H9 (cell line): ENCODE results near the gene DHX40. TPM values are rescaled to one million over a fixed set of nuclear protein-coding genes. Genes with fewer than 3 reads are reported as not detected.

ENCODE experiments used
- DNase-seq: peaks from one replicate; pipeline ENCODE4 v3.0.0-alpha.2; 2017
- H2AFZ ChIP-seq: one replicate; pipeline ENCODE4 v1.6.1; 2013; ENCODE audit warnings: mild to moderate bottlenecking, low read length, control low read depth, moderate library complexity
- H2AK5ac ChIP-seq: 2 replicates; pipeline ENCODE4 v1.6.1; 2013; ENCODE audit warnings: low read length, control low read depth, mixed read lengths; ENCODE audit not compliant: insufficient read length
- H2BK120ac ChIP-seq: one replicate; pipeline ENCODE4 v1.6.1; 2013; ENCODE audit warnings: low read depth, mild to moderate bottlenecking, low read length, control low read depth, inconsistent platforms; ENCODE audit not compliant: poor library complexity, severe bottlenecking
- H2BK12ac ChIP-seq: 2 replicates; pipeline ENCODE4 v1.6.1; 2013; ENCODE audit warnings: low read length, control low read depth, mixed read lengths, low read depth; ENCODE audit not compliant: insufficient read length
- H2BK15ac ChIP-seq: 2 replicates; pipeline ENCODE4 v1.6.1; 2013; ENCODE audit warnings: low read depth, low read length, control low read depth
- H2BK20ac ChIP-seq: one replicate; pipeline ENCODE4 v1.6.1; 2013; ENCODE audit warnings: low read depth, mild to moderate bottlenecking, low read length, control low read depth, inconsistent platforms; ENCODE audit not compliant: poor library complexity, severe bottlenecking
- H2BK5ac ChIP-seq: 2 replicates; pipeline ENCODE4 v1.6.1; 2013; ENCODE audit warnings: low read length, control low read depth, mixed read lengths; ENCODE audit not compliant: insufficient read length
- H3K14ac ChIP-seq: 2 replicates; pipeline ENCODE4 v1.6.1; 2013; ENCODE audit warnings: low read length, control low read depth; ENCODE audit not compliant: insufficient read depth
- H3K18ac ChIP-seq: 2 replicates; pipeline ENCODE4 v1.6.1; 2013; ENCODE audit warnings: low read depth, mild to moderate bottlenecking, mixed read lengths, low read length, control low read depth; ENCODE audit not compliant: insufficient read length
- H3K23ac ChIP-seq: 2 replicates; pipeline ENCODE4 v1.6.1; 2013; ENCODE audit warnings: low read length, control low read depth, mixed read lengths, low read depth; ENCODE audit not compliant: insufficient read length
- H3K23me2 ChIP-seq: 2 replicates; pipeline ENCODE4 v1.6.1; 2013; ENCODE audit warnings: low read depth, mild to moderate bottlenecking, mixed read lengths, low read length, control low read depth; ENCODE audit not compliant: insufficient read length, poor library complexity, severe bottlenecking
- H3K27ac ChIP-seq: 2 replicates; pipeline ENCODE4 v1.5.1; 2013; ENCODE audit warnings: low read length, control low read depth, mixed read lengths, low read depth; ENCODE audit not compliant: insufficient read length
- H3K27me3 ChIP-seq: 2 replicates; pipeline ENCODE4 v1.6.1; 2013; ENCODE audit warnings: low read length, control low read depth, inconsistent platforms; ENCODE audit not compliant: insufficient read depth
- H3K4ac ChIP-seq: 2 replicates; pipeline ENCODE4 v1.6.1; 2013; ENCODE audit warnings: low read depth, mild to moderate bottlenecking, control low read depth, inconsistent platforms, low read length, moderate library complexity
- H3K4me1 ChIP-seq: 2 replicates; pipeline ENCODE4 v1.6.1; 2013; ENCODE audit warnings: low read length, control low read depth, inconsistent platforms; ENCODE audit not compliant: insufficient read depth
- H3K4me2 ChIP-seq: 2 replicates; pipeline ENCODE4 v1.6.1; 2013; ENCODE audit warnings: low read length, control low read depth, mixed read lengths; ENCODE audit not compliant: insufficient read length, insufficient read depth
- H3K56ac ChIP-seq: 2 replicates; pipeline ENCODE4 v1.6.1; 2013; ENCODE audit warnings: low read depth, mild to moderate bottlenecking, mixed read lengths, low read length, control low read depth; ENCODE audit not compliant: insufficient read length
- H3K79me1 ChIP-seq: 2 replicates; pipeline ENCODE4 v1.6.1; 2013; ENCODE audit warnings: low read depth, mild to moderate bottlenecking, moderate library complexity, low read length, control low read depth, inconsistent platforms; ENCODE audit not compliant: insufficient read depth, poor library complexity, severe bottlenecking
- H3K79me2 ChIP-seq: 2 replicates; pipeline ENCODE4 v1.6.1; 2013; ENCODE audit warnings: low read length, control low read depth, inconsistent platforms; ENCODE audit not compliant: insufficient read depth
- H3K9ac ChIP-seq: 2 replicates; pipeline ENCODE4 v1.6.1; 2013; ENCODE audit warnings: low read length, control low read depth, mixed read lengths; ENCODE audit not compliant: insufficient read length; ENCODE audit errors: extremely low read depth
- H3K9me3 ChIP-seq: one replicate; pipeline ENCODE4 v1.6.1; 2013; ENCODE audit warnings: low read depth, low read length, inconsistent platforms; ENCODE audit not compliant: control insufficient read depth
- H3T11ph ChIP-seq: one replicate; pipeline ENCODE4 v1.6.1; 2013; ENCODE audit warnings: mild to moderate bottlenecking, low read length, control low read depth, inconsistent platforms
- H4K20me1 ChIP-seq: one replicate; pipeline ENCODE4 v1.6.1; 2013; ENCODE audit not compliant: control insufficient read depth, insufficient read length, insufficient read depth
- H4K5ac ChIP-seq: 2 replicates; pipeline ENCODE4 v1.6.1; 2013; ENCODE audit warnings: low read depth, mild to moderate bottlenecking, mixed read lengths, low read length, control low read depth; ENCODE audit not compliant: insufficient read length
- H4K8ac ChIP-seq: replicated peaks from 2 replicates; pipeline ENCODE4 v1.6.1; 2013; ENCODE audit warnings: low read length, control low read depth, mixed read lengths, low read depth; ENCODE audit not compliant: insufficient read length
- H4K91ac ChIP-seq: 2 replicates; pipeline ENCODE4 v1.6.1; 2013; ENCODE audit warnings: low read depth, mild to moderate bottlenecking, moderate library complexity, mixed read lengths, low read length, control low read depth; ENCODE audit not compliant: insufficient read length
- H3K27ac Mint-ChIP-seq, 3 experiments: 2 replicates in 2 of 3; 3 replicates in 1 of 3; pipeline ENCODE4 v1.8.0; 2020 to 2021; ENCODE audit warnings: mixed read lengths in 3 of 3, mild to moderate bottlenecking in 1 of 3, moderate library complexity in 1 of 3
- H3K27me3 Mint-ChIP-seq: 2 replicates; pipeline ENCODE4 v1.8.0; 2021; ENCODE audit warnings: low read depth, mild to moderate bottlenecking, moderate library complexity, mixed read lengths
- H3K36me3 Mint-ChIP-seq, 3 experiments: 2 replicates in 2 of 3; 3 replicates in 1 of 3; pipeline ENCODE4 v1.8.0; 2020 to 2021; ENCODE audit warnings: low read depth in 3 of 3, mixed read lengths in 3 of 3; ENCODE audit not compliant: insufficient read depth in 1 of 3
- H3K4me1 Mint-ChIP-seq, 2 experiments: 2 replicates each; pipeline ENCODE4 v1.8.0; 2020; ENCODE audit warnings: mixed read lengths in 2 of 2
- H3K4me3 Mint-ChIP-seq, 2 experiments: 2 replicates in 1 of 2; 3 replicates in 1 of 2; pipeline ENCODE4 v1.8.0; 2020 to 2021; ENCODE audit warnings: mild to moderate bottlenecking in 2 of 2, mixed read lengths in 2 of 2, moderate library complexity in 1 of 2
- H3K9me3 Mint-ChIP-seq, 2 experiments: 2 replicates in 1 of 2; 3 replicates in 1 of 2; pipeline ENCODE4 v1.8.0; 2020; ENCODE audit warnings: mild to moderate bottlenecking in 2 of 2, mixed read lengths in 2 of 2, moderate library complexity in 1 of 2
- CTCF ChIP-seq: fragments of 200-600 bp; sonication (generic); conservative IDR thresholded peaks from 3 replicates; pipeline ENCODE4 v1.8.0; 2021; ENCODE audit warnings: antibody characterized with exemption, mild to moderate bottlenecking
- WGBS: extraction: QIAGEN DNeasy Blood & Tissue Kit; methylation state at CpG from one replicate; pipeline ENCODE4 v1.1.7; 2013; ENCODE audit warnings: missing lambda C conversion rate, low lambda C conversion rate, mixed read lengths; ENCODE audit not compliant: insufficient read length; ENCODE audit errors: extremely low coverage; 5-methylcytosine and 5-hydroxymethylcytosine counted together
- total RNA-seq: library from RNA; stranded (reverse); gene quantifications from 2 replicates; pipeline ENCODE4 v1.2.1, GENCODE V29; 2021

DHX40 gene
- total RNA-seq, 1 experiment from 2014 or later, result 28.8 TPM

- no peak overlapping the region for H2BK5ac ChIP-seq
- H4K5ac ChIP-seq, result no peak overlapping the region
- H3K14ac ChIP-seq, result no peak overlapping the region
- no peak overlapping the region for H4K8ac ChIP-seq
- H3T11ph ChIP-seq, result no peak overlapping the region
- Mint-ChIP-seq H3K9me3 (no peaks in the 10 kb centered on the region), H3K36me3 (peaks cover 0 to 2% (median 0%) of the 10 kb centered on the region in 3 experiments; a peak in 4 of 7 replicates), H3K4me3 (peak overlapping the region; percentile 95 to 98; a peak in 2 of 5 replicates), H3K27me3 (no peaks in the 10 kb centered on the region), H3K27ac (no peak overlapping the region), H3K4me1 (peaks cover 28 to 30% of the 10 kb centered on the region in 2 experiments)
- no peak overlapping the region for H3K9ac ChIP-seq
- no peak overlapping the region for H3K4ac ChIP-seq
- no peak for TF ChIP-seq CTCF
- no CpG with 5 or more reads among the region's 1 CpG for WGBS
- H4K20me1 ChIP-seq, result no peaks in the 10 kb centered on the region
- H3K79me2 ChIP-seq, result peaks cover 19% of the 10 kb centered on the region
- no peak overlapping the region for H2BK15ac ChIP-seq
- no peaks in the 10 kb centered on the region for H3K9me3 ChIP-seq
- peaks cover 5% of the 10 kb centered on the region for H3K23me2 ChIP-seq
- H3K18ac ChIP-seq, result no peak overlapping the region
- no peak overlapping the region for H2BK20ac ChIP-seq
- no peak overlapping the region for H3K56ac ChIP-seq
- no peak overlapping the region for H3K27ac ChIP-seq
- no peak overlapping the region for H2BK12ac ChIP-seq
- H2AK5ac ChIP-seq, result no peak overlapping the region
- no peaks in the 10 kb centered on the region for H3K4me1 ChIP-seq
- H3K4me2 ChIP-seq, result no peak overlapping the region
- H3K79me1 ChIP-seq, result no peaks in the 10 kb centered on the region
- H3K23ac ChIP-seq, result no peak overlapping the region
- no peak overlapping the region for H2AFZ ChIP-seq
- no peak overlapping the region for H2BK120ac ChIP-seq
- H3K27me3 ChIP-seq, result no peaks in the 10 kb centered on the region
- H4K91ac ChIP-seq, result no peak overlapping the region
- DNase-seq, result no peak
Measured at GRCh38 chr17:59617156-59617732, 51.8 kb downstream of the DHX40 start.
